GM12878 (cell line): ENCODE measurements around the gene PLXNB2. TPM values are rescaled to one million over a fixed set of nuclear protein-coding genes. Genes with fewer than 3 reads are reported as not detected.

ENCODE experiments used
- ATF7 ChIP-seq: fragments of 450-650 bp; IDR thresholded peaks from 2 replicates; pipeline ENCODE4 v1.6.1; 2016; ENCODE audit warnings: low read depth, mild to moderate bottlenecking
- BACH1 ChIP-seq: fragments of 450-650 bp; IDR thresholded peaks from 2 replicates; pipeline ENCODE4 v1.6.1; 2017; ENCODE audit warnings: mild to moderate bottlenecking, borderline replicate concordance
- CHD1 ChIP-seq: IDR thresholded peaks from 2 replicates; pipeline ENCODE4 v1.6.1; 2012; ENCODE audit warnings: low read depth, low read length, improper control_type of control experiment
- CHD2 ChIP-seq: IDR thresholded peaks from 2 replicates; pipeline ENCODE4 v1.6.1; 2011; ENCODE audit warnings: low read depth, low read length, improper control_type of control experiment, borderline replicate concordance
- ESRRA ChIP-seq: IDR thresholded peaks from 2 replicates; pipeline ENCODE4 v1.6.1; 2012; ENCODE audit warnings: mild to moderate bottlenecking, low read length, improper control_type of control experiment
- FOS ChIP-seq: IDR thresholded peaks from 3 replicates; pipeline ENCODE4 v1.6.1; 2011; ENCODE audit warnings: borderline replicate concordance; ENCODE audit not compliant: insufficient read length; ENCODE audit errors: extremely low read depth
- GATAD2B ChIP-seq: fragments of 450-650 bp; conservative IDR thresholded peaks from 2 replicates; pipeline ENCODE4 v1.6.1; 2017; ENCODE audit warnings: low read depth, mild to moderate bottlenecking, moderate library complexity
- HCFC1 ChIP-seq: fragments of 150-350 bp; IDR thresholded peaks from 2 replicates; pipeline ENCODE4 v1.6.1; 2014; ENCODE audit warnings: low read length
- JUNB ChIP-seq: IDR thresholded peaks from 2 replicates; pipeline ENCODE4 v1.6.1; 2016; ENCODE audit warnings: antibody characterized with exemption, mild to moderate bottlenecking
- KLF5 ChIP-seq: fragments of 450-650 bp; IDR thresholded peaks from 2 replicates; pipeline ENCODE4 v1.6.1; 2014; ENCODE audit warnings: mild to moderate bottlenecking; ENCODE audit not compliant: partially characterized antibody
- MEF2A ChIP-seq: IDR thresholded peaks from 2 replicates; pipeline ENCODE4 v1.6.1; 2011; ENCODE audit warnings: low read depth, mild to moderate bottlenecking, low read length, moderate library complexity; ENCODE audit not compliant: insufficient read depth
- MEF2B ChIP-seq: fragments of 450-650 bp; IDR thresholded peaks from 2 replicates; pipeline ENCODE4 v1.6.1; 2018; ENCODE audit warnings: mild to moderate bottlenecking, moderate library complexity; ENCODE audit not compliant: partially characterized antibody, poor library complexity, severe bottlenecking
- MYC ChIP-seq: IDR thresholded peaks from 2 replicates; pipeline ENCODE4 v1.6.1; 2011; ENCODE audit warnings: mild to moderate bottlenecking, low read length, moderate library complexity, inconsistent platforms; ENCODE audit not compliant: insufficient read depth, insufficient replicate concordance, insufficient read length, severe bottlenecking
- NBN ChIP-seq: fragments of 450-650 bp; IDR thresholded peaks from 2 replicates; pipeline ENCODE4 v1.6.1; 2016
- NFYA ChIP-seq: IDR thresholded peaks from 2 replicates; pipeline ENCODE4 v1.6.1; 2011; ENCODE audit warnings: low read depth, mild to moderate bottlenecking, low read length, improper control_type of control experiment, borderline replicate concordance
- NR2C2 ChIP-seq: IDR thresholded peaks from 2 replicates; pipeline ENCODE4 v1.6.1; 2011; ENCODE audit warnings: borderline replicate concordance, low read depth; ENCODE audit not compliant: control insufficient read depth, insufficient read length
- PAX5 ChIP-seq: IDR thresholded peaks from 2 replicates; pipeline ENCODE4 v1.6.1; 2011; ENCODE audit warnings: low read depth, low read length, borderline replicate concordance
- PAX8 ChIP-seq: fragments of 450-650 bp; IDR thresholded peaks from 2 replicates; pipeline ENCODE4 v1.6.1; 2017; ENCODE audit warnings: mild to moderate bottlenecking, moderate library complexity
- PML ChIP-seq: IDR thresholded peaks from 2 replicates; pipeline ENCODE4 v1.6.1; 2012; ENCODE audit warnings: low read length, inconsistent platforms
- RFX5 ChIP-seq: IDR thresholded peaks from 2 replicates; pipeline ENCODE4 v1.6.1; 2011; ENCODE audit warnings: low read depth, low read length, improper control_type of control experiment
- SMC3 ChIP-seq: IDR thresholded peaks from 2 replicates; pipeline ENCODE4 v1.6.1; 2011; ENCODE audit warnings: low read length, improper control_type of control experiment, borderline replicate concordance
- SRF ChIP-seq, 2 experiments: IDR thresholded peaks; 2 replicates each; pipeline ENCODE4 v1.6.1; 2011; ENCODE audit warnings: low read depth in 2 of 2, low read length in 2 of 2, mild to moderate bottlenecking in 1 of 2, moderate library complexity in 1 of 2
- STAT3 ChIP-seq: IDR thresholded peaks from 2 replicates; pipeline ENCODE4 v1.6.1; 2011; ENCODE audit warnings: low read depth, low read length, improper control_type of control experiment
- TBL1XR1 ChIP-seq: IDR thresholded peaks from 2 replicates; pipeline ENCODE4 v1.6.1; 2012; ENCODE audit warnings: low read depth, low read length, improper control_type of control experiment
- TCF3 ChIP-seq: IDR thresholded peaks from 2 replicates; pipeline ENCODE4 v1.6.1; 2012; ENCODE audit warnings: low read depth, mild to moderate bottlenecking, low read length, borderline replicate concordance; ENCODE audit not compliant: insufficient read depth
- ZNF384 ChIP-seq: IDR thresholded peaks from 2 replicates; pipeline ENCODE4 v1.6.1; 2012; ENCODE audit warnings: low read depth, mild to moderate bottlenecking, low read length, improper control_type of control experiment, borderline replicate concordance
- polyA plus RNA-seq, 11 experiments: library from polyadenylated mRNA; depleted of rRNA in 4 of 11; unstranded in 6 of 11; stranded (reverse) in 5 of 11; fragments of >200 nt; fragmentation: Nextera tagmentation in 4 of 11; fragmentation: Illumina TruSeq in 1 of 11; extraction: Ambion mirVana in 4 of 11; extraction: Trizol in 1 of 11; gene quantifications; 1 replicate in 1 of 11; 2 replicates in 10 of 11; pipeline versions ENCODE4 v1.2.1 to v1.2.3, GENCODE V29; 2011 to 2016; ENCODE audit warnings: inconsistent platforms in 2 of 11, missing spikeins in 2 of 11, low read depth in 1 of 11
- total RNA-seq, 4 experiments: library from RNA; depleted of rRNA in 3 of 4; stranded (reverse); fragments of >200 nt in 3 of 4; fragmentation: Illumina TruSeq in 1 of 4; extraction: Trizol in 1 of 4; gene quantifications; 2 replicates each; pipeline versions ENCODE4 v1.2.1 to v1.2.3, GENCODE V29; 2013 to 2021
- TF ChIP-seq, protein P1 (sequence below): fragments of 450-650 bp; IDR thresholded peaks from 2 replicates; pipeline ENCODE4 v1.6.1; 2016; ENCODE audit warnings: mild to moderate bottlenecking, moderate library complexity, borderline replicate concordance
- TF ChIP-seq, protein P2 (sequence below): IDR thresholded peaks from 2 replicates; pipeline ENCODE4 v1.6.1; 2012; ENCODE audit warnings: low read depth, low read length, improper control_type of control experiment

The PLXNB2 gene
- total and polyA plus RNA-seq, 10 of the 15 experiments (the other 5 are each of a cell fraction or from before 2014, with no cell fraction given) = 0.68 to 134 (median 41.9) TPM

DNA sequence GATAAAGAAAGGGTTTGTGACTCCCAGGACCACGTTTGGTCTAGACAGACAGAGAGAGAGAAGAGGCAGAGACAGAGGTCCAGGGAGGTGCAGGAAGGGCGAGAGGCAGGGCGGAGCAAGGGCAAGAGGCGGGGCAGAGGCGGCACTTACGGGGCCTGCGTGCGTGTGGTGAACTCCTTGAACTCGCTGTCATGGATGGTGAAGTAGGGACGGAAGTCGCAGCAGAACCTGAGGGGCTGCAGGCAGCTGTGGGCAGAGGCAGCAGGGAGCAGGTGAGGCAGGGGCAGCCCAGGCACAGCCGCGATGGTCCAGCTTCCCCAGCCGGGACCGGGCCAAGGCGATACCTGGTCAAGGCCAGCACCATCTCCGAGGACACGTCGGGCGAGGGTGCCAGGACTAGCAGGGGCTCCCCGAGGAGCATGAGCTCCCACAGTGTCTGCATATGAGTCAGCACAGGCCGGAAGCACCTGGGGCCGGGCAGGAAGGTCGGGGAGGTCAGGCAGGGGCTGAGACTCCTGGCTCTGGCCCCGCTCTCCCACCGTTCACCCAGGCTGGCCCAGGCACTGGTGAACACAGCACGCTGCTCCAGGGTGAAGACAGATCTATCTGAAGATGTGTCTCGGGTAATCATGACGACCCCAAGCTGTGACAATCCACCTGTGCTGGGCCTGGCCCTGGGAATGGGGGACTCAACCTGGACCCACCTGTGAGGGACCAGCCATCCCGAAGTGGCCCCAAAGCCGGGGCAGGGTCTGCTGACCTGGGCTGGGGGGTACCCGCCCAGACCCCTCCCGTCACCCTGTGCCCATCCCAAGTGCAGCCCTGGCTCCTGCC lies 7.2 kb upstream of the PLXNB2 start (continued):
- TF ChIP-seq BACH1 (peak; percentile 16; the same call in 1 of the 2 replicates), STAT3 (no peak), NFYA (no peak), KLF5 (no peak), JUNB (peak; percentile 81), PAX5 (peak; percentile 27; the same call in 1 of the 2 replicates), GATAD2B (peak; percentile 80), RFX5 (no peak), NR2C2 (no peak), FOS (no peak), MEF2B (peak; percentile 59), HCFC1 (no peak), PAX8 (no peak), MEF2A (peak; percentile 42; the same call in 1 of the 2 replicates), TBL1XR1 (no peak), PML (peak; percentile 87; the same call in 1 of the 2 replicates), CHD1 (no peak), SRF (IDR thresholded peaks at IDR 0.05; ENCODE audit: low read depth in 2 of 2, low read length in 2 of 2) (no peak), CHD2 (no peak), ATF7 (no peak), ZNF384 (no peak), ESRRA (no peak), TCF3 (peak; percentile 99), SMC3 (no peak), NBN (peak; percentile 80), MYC (peak; percentile 71)
- TF ChIP-seq, protein P1, sequence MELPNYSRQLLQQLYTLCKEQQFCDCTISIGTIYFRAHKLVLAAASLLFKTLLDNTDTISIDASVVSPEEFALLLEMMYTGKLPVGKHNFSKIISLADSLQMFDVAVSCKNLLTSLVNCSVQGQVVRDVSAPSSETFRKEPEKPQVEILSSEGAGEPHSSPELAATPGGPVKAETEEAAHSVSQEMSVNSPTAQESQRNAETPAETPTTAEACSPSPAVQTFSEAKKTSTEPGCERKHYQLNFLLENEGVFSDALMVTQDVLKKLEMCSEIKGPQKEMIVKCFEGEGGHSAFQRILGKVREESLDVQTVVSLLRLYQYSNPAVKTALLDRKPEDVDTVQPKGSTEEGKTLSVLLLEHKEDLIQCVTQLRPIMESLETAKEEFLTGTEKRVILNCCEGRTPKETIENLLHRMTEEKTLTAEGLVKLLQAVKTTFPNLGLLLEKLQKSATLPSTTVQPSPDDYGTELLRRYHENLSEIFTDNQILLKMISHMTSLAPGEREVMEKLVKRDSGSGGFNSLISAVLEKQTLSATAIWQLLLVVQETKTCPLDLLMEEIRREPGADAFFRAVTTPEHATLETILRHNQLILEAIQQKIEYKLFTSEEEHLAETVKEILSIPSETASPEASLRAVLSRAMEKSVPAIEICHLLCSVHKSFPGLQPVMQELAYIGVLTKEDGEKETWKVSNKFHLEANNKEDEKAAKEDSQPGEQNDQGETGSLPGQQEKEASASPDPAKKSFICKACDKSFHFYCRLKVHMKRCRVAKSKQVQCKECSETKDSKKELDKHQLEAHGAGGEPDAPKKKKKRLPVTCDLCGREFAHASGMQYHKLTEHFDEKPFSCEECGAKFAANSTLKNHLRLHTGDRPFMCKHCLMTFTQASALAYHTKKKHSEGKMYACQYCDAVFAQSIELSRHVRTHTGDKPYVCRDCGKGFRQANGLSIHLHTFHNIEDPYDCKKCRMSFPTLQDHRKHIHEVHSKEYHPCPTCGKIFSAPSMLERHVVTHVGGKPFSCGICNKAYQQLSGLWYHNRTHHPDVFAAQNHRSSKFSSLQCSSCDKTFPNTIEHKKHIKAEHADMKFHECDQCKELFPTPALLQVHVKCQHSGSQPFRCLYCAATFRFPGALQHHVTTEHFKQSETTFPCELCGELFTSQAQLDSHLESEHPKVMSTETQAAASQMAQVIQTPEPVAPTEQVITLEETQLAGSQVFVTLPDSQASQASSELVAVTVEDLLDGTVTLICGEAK = no peak
- TF ChIP-seq, protein P2, sequence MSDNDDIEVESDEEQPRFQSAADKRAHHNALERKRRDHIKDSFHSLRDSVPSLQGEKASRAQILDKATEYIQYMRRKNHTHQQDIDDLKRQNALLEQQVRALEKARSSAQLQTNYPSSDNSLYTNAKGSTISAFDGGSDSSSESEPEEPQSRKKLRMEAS = peak; percentile 57; the same call in 1 of the 2 replicates
